GM12873 (cell line): ENCODE measurements around the gene LSMEM2.

Experiments
- CTCF ChIP-seq: IDR thresholded peaks from 2 replicates; pipeline ENCODE4 v1.5.1; 2012; ENCODE audit warnings: low read depth, mild to moderate bottlenecking, moderate library complexity, low read length, control low read depth; ENCODE audit not compliant: insufficient read depth; ENCODE audit errors: missing control alignments

The LSMEM2 gene

GRCh38 chr3:50278123-50278879, 586 bp upstream of the LSMEM2 start:
- TF ChIP-seq CTCF, result no peak

GRCh38 chr3:50279255-50280016, 549 bp downstream of the LSMEM2 start:
- no peak for TF ChIP-seq CTCF

DNA sequence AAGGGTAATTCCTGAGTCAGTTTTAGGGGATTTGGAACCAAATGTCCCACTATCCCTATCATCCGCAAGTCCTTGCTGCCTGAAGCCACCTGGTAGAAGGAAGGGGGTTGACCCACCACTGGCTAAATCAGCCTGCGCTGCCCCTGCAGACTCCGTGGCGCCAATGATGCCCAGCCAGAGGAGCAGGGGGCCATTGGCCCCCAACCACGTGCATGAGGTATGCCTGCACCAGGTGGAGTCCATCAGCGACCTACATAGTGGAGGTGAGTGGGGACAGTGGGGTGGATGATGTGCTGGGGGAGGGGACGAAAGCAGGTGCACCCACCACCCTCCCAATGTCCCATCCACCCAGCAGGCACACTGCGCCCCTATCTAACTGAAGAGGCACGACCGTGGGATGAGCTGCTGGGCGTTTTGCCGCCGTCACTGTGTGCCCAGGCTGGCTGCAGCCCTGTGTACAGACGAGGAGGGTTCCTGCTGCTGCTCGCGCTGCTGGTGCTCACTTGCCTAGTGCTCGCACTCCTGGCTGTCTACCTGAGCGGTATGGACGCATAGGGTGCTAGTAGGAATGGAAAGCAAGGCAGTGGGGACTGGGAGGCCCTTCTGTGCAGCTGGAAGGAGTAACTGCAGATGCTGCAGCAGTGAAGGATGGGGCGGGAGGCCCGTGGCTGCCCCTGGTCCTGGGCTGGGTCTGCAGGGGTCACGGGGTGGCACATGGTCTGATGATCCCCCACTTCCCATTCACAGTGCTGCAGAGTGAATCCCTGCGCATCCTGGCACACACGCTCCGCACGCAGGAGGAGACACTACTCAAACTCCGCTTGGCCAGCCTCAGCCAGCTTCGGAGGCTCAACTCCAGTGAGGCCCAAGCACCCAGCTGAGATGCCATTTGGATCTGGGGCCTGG, 7.7 kb downstream of the LSMEM2 start:
- TF ChIP-seq CTCF, result no peak

DNA sequence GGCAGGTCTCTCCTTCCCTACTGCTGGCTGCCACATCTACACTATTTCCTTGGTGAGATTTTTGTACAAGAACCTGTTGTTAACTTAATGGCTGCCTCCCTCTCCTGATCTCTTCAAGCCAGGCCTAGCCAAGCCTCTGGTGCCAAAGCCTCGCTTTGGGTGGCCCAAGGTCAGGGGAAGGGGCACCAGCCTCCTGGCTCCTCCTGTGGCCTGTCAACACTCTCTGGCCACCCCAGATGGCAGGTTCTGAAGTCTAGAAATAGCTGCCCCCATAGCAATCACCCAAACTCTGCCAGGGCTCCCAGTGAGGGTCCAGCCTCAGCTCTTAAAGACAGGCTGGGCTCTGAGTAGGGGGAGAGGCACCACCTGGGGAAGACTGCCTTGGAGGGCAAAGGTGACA, 8.4 kb downstream of the LSMEM2 start:
- TF ChIP-seq CTCF, result no peak

GRCh38 chr3:50288387-50289007, 9.6 kb downstream of the LSMEM2 start:
- TF ChIP-seq CTCF, result no peak

- TF ChIP-seq CTCF, result no peak
Observed at GRCh38 chr3:50289130-50289529, 10.2 kb downstream of the LSMEM2 start.
